ENCODE measurements around the gene CRYGB. TPM values are rescaled to one million over a fixed set of nuclear protein-coding genes. Genes with fewer than 3 reads are reported as not detected.

The CRYGB gene
- total and polyA plus RNA-seq, 10 of the 15 experiments (the other 5 are each of a cell fraction or from before 2014, with no cell fraction given) = not detected

DNA sequence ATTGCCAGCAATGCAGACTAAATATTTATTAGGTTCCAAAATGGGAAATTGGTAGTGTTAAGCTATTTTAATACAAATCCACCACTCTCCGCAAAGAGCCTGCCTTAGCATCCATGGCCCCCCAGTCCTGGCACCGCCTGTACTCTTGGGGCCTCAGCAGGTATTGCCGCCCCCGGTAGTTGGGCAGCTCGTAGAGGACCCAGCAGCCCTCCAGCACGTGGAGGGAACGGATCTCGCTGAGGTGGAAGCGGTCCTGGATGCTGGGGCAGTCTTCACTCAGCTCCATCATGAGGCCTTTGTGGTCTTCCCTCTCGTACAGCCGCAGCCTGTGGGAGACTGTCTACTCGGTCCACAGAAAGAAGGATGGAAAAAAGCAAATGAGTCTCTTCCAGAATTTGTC is 17.8 kb downstream of the CRYGB start (continued):
- TF ChIP-seq, protein P1, sequence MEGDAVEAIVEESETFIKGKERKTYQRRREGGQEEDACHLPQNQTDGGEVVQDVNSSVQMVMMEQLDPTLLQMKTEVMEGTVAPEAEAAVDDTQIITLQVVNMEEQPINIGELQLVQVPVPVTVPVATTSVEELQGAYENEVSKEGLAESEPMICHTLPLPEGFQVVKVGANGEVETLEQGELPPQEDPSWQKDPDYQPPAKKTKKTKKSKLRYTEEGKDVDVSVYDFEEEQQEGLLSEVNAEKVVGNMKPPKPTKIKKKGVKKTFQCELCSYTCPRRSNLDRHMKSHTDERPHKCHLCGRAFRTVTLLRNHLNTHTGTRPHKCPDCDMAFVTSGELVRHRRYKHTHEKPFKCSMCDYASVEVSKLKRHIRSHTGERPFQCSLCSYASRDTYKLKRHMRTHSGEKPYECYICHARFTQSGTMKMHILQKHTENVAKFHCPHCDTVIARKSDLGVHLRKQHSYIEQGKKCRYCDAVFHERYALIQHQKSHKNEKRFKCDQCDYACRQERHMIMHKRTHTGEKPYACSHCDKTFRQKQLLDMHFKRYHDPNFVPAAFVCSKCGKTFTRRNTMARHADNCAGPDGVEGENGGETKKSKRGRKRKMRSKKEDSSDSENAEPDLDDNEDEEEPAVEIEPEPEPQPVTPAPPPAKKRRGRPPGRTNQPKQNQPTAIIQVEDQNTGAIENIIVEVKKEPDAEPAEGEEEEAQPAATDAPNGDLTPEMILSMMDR (IDR thresholded peaks at IDR 0.05 in 2 of 3, conservative IDR thresholded peaks at IDR 0.05 in 1 of 3; ENCODE audit: control insufficient read depth in 2 of 3, extremely low read depth in 1 of 3, insufficient read depth in 1 of 3, low read depth in 3 of 3, low read length in 3 of 3) = no peak

DNA sequence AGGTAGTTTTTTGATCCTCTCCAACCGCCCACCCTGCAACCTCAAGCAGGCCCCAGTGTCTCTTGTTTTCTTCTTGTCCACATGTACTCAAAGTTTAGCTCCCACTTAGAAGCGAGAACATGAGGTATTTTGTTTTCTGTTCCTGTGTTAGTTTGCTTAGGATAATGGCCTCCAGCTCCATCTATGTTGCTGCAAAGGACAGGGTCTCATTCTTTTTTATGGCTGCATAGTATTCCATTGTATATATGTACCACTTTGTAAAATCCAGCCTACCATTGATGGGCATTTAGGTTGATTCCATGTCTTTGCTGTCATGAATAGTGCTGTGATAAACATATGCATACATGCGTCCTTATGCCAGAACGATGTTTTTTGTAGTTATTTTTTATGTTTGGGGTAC is 18.9 kb downstream of the CRYGB start:
- in situ Hi-C loops (cut with MboI) (no loop called here), intact Hi-C loops (cut with micrococcal nuclease; ENCODE audit: unreplicated experiment) (no loop called here)
- Histone ChIP-seq H3K36me3 (ENCODE audit: control insufficient read depth in 2 of 2, insufficient read depth in 2 of 2, low read length in 1 of 2) (no peaks in the 10 kb centered on the region), H3K9ac (ENCODE audit: control insufficient read depth, insufficient read depth, low read length) (no peak overlapping the region), H3K4me1 (ENCODE audit: control insufficient read depth, insufficient read depth, low read length) (no peaks in the 10 kb centered on the region), H3K79me2 (ENCODE audit: control insufficient read depth, insufficient read depth, low read length) (no peaks in the 10 kb centered on the region), H4K20me1 (ENCODE audit: control insufficient read depth, insufficient read depth) (no peaks in the 10 kb centered on the region; the same call in 1 of the 2 replicates), H3K4me3 (no peak overlapping the region), H3K27ac (ENCODE audit: control insufficient read depth, insufficient read depth) (no peak overlapping the region), H2AFZ (ENCODE audit: control insufficient read depth, low read depth, low read length) (no peak overlapping the region), H3K27me3 (replicated peaks in 1 of 2; ENCODE audit: control insufficient read depth in 2 of 2, insufficient read depth in 2 of 2, low read length in 1 of 2) (peaks cover 0 to 7% of the 10 kb centered on the region in 2 experiments; a peak in 1 of 4 replicates), H3K9me3 (replicated peaks; ENCODE audit: control insufficient read depth, insufficient read depth, low read length) (no peaks in the 10 kb centered on the region; the same call in 2 of the 3 replicates), H3K4me2 (ENCODE audit: control insufficient read depth, insufficient read depth) (no peak overlapping the region)
- no peak for FAIRE-seq
- RAD21 ChIA-PET (ENCODE audit: unreplicated experiment) = no interaction called here
- POLR2A ChIA-PET = no interaction called here
- WGBS (ENCODE audit: insufficient coverage, insufficient replicate concordance, low lambda C conversion rate, missing lambda C conversion rate) = 50% methylated on average over 4 of the region's 4 CpGs
- ATAC-seq = no peak
- CTCF ChIA-PET = interaction anchor here (0.6 kb wide), 2 partner anchors 69 to 1504 kb away, joined by 3 read pairs; no protein-coding TSS in a partner anchor
- BruUV-seq (replicated peaks) = no TSS peak
- SMC1A ChIA-PET (ENCODE audit: uncharacterized antibody, unreplicated experiment) = no interaction called here
- no peak for DNase-seq (ENCODE audit: low read depth, low spot score)
- TF ChIP-seq IRF4 (IDR thresholded peaks at IDR 0.05; ENCODE audit: low read depth, low read length) (no peak), NFXL1 (IDR thresholded peaks at IDR 0.05; ENCODE audit: borderline replicate concordance) (no peak), STAT1 (conservative IDR thresholded peaks at IDR 0.05) (no peak), POLR2A (IDR thresholded peaks at IDR 0.05; ENCODE audit: low read depth, low read length) (no peak), ZNF207 (IDR thresholded peaks at IDR 0.05; ENCODE audit: borderline replicate concordance) (no peak), GABPA (IDR thresholded peaks at IDR 0.05; ENCODE audit: low read depth) (no peak), IKZF1 (conservative IDR thresholded peaks at IDR 0.05) (no peak), BCL11A (IDR thresholded peaks at IDR 0.05; ENCODE audit: low read depth, low read length) (no peak), MLLT1 (IDR thresholded peaks at IDR 0.05) (no peak), KLF5 (IDR thresholded peaks at IDR 0.05; ENCODE audit: partially characterized antibody) (no peak), NFYA (IDR thresholded peaks at IDR 0.05; ENCODE audit: borderline replicate concordance, low read depth, low read length) (no peak), RFX5 (IDR thresholded peaks at IDR 0.05; ENCODE audit: low read depth, low read length) (no peak), RELB (IDR thresholded peaks at IDR 0.05; ENCODE audit: low read depth) (no peak), ASH2L (IDR thresholded peaks at IDR 0.05; ENCODE audit: borderline replicate concordance, low read depth) (no peak)
- TF ChIP-seq, protein P2, sequence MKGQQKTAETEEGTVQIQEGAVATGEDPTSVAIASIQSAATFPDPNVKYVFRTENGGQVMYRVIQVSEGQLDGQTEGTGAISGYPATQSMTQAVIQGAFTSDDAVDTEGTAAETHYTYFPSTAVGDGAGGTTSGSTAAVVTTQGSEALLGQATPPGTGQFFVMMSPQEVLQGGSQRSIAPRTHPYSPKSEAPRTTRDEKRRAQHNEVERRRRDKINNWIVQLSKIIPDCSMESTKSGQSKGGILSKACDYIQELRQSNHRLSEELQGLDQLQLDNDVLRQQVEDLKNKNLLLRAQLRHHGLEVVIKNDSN (IDR thresholded peaks at IDR 0.05; ENCODE audit: borderline replicate concordance, extremely low read length, insufficient read depth, low read depth, low read length) = no peak
- TF ChIP-seq, protein P3, sequence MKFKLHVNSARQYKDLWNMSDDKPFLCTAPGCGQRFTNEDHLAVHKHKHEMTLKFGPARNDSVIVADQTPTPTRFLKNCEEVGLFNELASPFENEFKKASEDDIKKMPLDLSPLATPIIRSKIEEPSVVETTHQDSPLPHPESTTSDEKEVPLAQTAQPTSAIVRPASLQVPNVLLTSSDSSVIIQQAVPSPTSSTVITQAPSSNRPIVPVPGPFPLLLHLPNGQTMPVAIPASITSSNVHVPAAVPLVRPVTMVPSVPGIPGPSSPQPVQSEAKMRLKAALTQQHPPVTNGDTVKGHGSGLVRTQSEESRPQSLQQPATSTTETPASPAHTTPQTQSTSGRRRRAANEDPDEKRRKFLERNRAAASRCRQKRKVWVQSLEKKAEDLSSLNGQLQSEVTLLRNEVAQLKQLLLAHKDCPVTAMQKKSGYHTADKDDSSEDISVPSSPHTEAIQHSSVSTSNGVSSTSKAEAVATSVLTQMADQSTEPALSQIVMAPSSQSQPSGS (IDR thresholded peaks at IDR 0.05; ENCODE audit: low read length) = no peak
